Effector memory CD8-positive, alpha-beta T cell (primary cell): ENCODE data around the gene KCNQ1.

ENCODE experiments used
- ATAC-seq: fragments of 150-1000 bp; cut with Tn5 transposase; replicated peaks from 2 replicates; pipeline ENCODE4 v1.10.0; 2021; ENCODE audit warnings: mild to moderate bottlenecking, moderate library complexity
- DNase-seq, 3 experiments: peaks; one replicate each; pipeline ENCODE4 v3.0.0; 2021
- H3K27ac Mint-ChIP-seq, 2 donors: one replicate each; pipeline ENCODE4 v1.8.0; 2022; ENCODE audit warnings: mild to moderate bottlenecking in 2 of 2, mixed read lengths in 2 of 2, moderate library complexity in 2 of 2
- H3K27me3 Mint-ChIP-seq, 2 donors: one replicate each; pipeline ENCODE4 v1.8.0; 2022; ENCODE audit warnings: mixed read lengths in 2 of 2
- H3K36me3 Mint-ChIP-seq: one replicate; pipeline ENCODE4 v1.8.0; 2022; ENCODE audit warnings: mild to moderate bottlenecking, moderate library complexity, mixed read lengths; ENCODE audit not compliant: insufficient read depth
- H3K4me1 Mint-ChIP-seq, 2 donors: one replicate each; pipeline ENCODE4 v1.8.0; 2022; ENCODE audit warnings: low read depth in 2 of 2, mixed read lengths in 2 of 2
- H3K4me3 Mint-ChIP-seq, 2 donors: one replicate each; pipeline ENCODE4 v1.8.0; 2022; ENCODE audit warnings: mild to moderate bottlenecking in 2 of 2, mixed read lengths in 2 of 2, moderate library complexity in 2 of 2
- H3K9me3 Mint-ChIP-seq, 2 donors: one replicate each; pipeline ENCODE4 v1.8.0; 2022; ENCODE audit warnings: mixed read lengths in 2 of 2

Gene KCNQ1

DNA sequence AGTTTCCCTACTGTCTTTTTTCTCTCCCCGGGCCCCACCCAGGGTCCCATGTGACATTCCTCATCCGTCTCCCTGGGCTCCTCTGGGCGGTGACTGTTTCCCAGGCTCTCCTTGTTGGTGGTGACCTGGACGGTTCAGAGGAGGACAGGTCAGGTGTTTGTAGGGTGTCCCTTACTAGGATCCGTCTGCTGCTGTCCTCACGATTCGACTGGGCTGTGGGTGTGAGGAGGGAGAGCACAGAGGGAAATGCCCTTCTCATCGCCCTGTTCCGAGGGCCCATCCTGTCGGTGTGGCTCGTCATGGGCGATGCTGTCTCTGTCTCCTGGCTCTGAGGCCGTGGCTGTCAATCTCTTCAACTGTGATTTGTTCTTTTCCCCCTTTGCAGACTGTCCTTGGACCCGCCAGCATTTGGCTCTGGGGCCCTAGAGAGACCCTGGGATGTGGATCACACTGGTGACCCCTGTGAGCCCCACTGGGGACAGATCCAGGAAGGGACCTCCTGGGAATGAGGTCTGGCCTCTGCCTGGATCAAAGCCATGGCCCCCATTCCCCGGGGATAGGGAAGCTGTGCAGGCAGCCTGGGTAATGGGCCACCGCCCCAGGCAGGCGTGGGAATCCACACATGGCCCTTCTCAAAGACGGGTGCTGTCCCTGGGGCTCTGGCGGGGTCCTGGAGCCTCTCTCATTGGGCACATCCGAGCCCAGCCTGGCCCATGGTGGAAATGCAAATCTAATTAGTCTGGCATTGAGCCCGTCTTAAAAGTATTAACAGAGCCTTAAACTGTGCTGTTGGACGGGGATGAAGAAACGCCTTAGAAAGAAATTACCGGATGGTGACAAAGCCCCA is 301.8 kb downstream of the KCNQ1 start:
- no peak for ATAC-seq
- no peak overlapping the region for H3K4me3 Mint-ChIP-seq
- no peak overlapping the region for H3K27ac Mint-ChIP-seq
- no peaks in the 10 kb centered on the region for H3K9me3 Mint-ChIP-seq
- no peaks in the 10 kb centered on the region for H3K4me1 Mint-ChIP-seq
- DNase-seq = no peak
- peaks cover 3% of the 10 kb centered on the region for H3K36me3 Mint-ChIP-seq
- H3K27me3 Mint-ChIP-seq = peaks cover 10 to 30% of the 10 kb centered on the region in 2 donors

DNA sequence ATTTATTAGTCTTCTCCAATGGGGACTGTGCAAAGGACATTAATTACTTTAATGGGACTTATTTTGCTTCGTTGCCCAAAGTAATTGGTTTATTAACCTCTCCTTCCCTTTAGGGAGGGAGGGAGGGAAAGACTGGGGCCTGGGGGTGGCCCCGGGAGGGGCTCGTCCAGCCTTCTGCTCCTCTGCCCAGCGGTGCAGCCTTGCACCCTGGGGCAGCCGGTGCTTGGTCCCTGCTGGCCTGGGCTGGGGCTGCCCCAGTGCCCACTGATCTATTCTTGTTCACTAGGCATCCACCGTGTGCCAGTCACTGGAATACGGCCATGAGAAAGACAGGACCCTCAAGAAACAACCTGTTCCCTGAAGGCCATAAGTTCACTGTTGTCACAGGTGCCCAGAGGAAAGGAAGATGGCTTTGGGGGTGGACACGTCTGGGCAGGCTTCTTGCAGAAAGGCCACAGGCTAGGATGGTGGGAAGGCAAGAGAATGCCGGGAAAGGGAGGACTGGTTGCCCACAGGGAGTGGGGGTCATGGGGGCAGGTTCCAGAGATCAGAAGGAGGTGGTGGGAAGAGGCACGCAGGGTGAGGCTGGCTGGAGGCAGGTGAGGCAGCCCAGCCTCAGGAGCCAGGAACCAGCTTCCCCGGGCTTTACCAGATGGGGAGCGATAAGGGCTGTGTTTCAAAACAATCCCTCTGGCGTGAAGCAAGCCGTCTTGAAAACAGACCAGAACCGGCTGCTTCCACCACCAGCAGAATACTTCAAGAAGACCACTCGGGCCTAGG is 302.6 kb downstream of the KCNQ1 start:
- DNase-seq (no peak), ATAC-seq (no peak)
- Mint-ChIP-seq H3K36me3 (peaks cover 3% of the 10 kb centered on the region), H3K27ac (no peak overlapping the region), H3K4me3 (no peak overlapping the region), H3K27me3 (peaks cover 10 to 34% of the 10 kb centered on the region in 2 donors), H3K9me3 (no peaks in the 10 kb centered on the region), H3K4me1 (no peaks in the 10 kb centered on the region)

DNA sequence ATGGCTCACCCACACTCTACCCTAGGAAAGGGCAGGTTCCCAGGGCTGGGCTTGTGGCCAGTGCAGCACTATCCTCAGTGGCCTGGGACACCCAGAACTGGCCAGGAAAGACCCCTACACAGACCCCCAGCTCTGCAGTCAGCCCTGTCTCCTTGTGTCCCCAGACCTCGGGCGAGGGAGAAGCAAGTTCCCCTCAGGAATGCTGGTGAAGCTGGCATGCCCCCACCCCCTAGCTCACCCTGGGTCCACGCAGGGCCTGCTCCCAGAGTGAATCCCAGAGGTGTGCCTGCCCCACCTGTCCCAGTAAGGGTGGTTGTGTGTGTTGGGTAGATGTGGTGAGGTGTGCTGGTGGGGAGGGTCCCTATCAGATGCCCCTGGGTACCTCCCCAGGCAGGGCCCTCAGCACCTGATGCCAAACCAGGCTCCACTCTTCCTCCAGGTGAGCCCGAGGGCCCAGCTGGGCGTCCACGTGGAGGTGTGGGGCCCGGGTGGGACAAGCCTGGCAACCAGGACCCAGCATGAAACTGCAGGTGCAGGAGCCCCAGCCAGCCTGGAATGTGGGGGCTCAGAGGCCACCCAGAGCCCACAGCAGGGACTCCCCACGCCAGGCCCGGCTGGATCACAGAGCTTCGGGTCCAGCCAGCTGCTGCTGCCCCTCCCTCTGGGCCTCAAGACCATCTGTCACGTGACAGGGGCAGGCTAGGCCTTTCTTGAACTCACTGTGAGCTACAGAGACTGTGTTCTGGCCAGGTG is 303.4 kb downstream of the KCNQ1 start:
- Mint-ChIP-seq H3K27ac (no peak overlapping the region), H3K36me3 (peaks cover 3% of the 10 kb centered on the region), H3K27me3 (peaks cover 10 to 34% of the 10 kb centered on the region in 2 donors), H3K9me3 (no peaks in the 10 kb centered on the region), H3K4me3 (no peak overlapping the region), H3K4me1 (no peaks in the 10 kb centered on the region)
- no peak for DNase-seq
- no peak for ATAC-seq

DNA sequence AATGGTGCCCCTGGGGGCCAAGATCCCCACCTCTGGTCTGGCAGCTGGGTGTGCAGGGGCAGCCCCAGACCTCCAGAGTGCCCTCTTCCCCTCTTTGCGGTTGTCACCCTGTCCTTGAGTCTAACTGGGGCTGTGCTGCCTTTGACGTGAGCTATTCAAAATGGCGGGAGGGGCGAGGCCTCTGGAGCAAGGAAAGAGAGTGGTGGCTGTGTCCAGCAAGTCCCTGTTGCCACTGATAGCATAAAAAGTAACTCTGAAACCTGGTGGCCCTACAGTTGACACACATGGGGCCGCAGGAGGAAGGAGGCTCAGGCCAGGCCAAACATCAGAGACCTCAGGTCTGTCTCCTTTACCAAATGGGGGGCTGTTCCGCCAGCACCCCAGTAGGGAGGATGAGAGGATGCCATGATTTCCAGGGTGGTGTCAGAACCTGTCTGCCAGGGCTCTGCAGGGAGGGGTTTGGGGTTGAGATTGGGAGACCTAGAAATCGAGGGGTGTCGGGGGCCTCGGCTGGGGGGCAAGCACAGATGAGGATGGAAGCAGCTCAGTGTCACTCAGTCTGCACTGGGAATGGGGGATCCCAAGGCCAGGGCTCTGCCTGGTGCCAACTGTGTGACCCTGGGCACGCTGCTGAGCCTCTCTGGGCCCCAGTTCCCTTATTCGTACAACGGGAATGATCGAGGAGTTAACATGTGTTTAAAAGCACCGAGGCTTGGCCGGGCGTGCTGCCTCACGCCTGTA is 304.2 kb downstream of the KCNQ1 start:
- Mint-ChIP-seq H3K27ac (no peak overlapping the region), H3K4me3 (no peak overlapping the region), H3K4me1 (no peaks in the 10 kb centered on the region), H3K36me3 (peaks cover 3% of the 10 kb centered on the region), H3K9me3 (peaks cover 0 to 2% of the 10 kb centered on the region in 2 donors), H3K27me3 (peaks cover 10 to 37% of the 10 kb centered on the region in 2 donors)
- ATAC-seq (no peak), DNase-seq (no peak)

DNA sequence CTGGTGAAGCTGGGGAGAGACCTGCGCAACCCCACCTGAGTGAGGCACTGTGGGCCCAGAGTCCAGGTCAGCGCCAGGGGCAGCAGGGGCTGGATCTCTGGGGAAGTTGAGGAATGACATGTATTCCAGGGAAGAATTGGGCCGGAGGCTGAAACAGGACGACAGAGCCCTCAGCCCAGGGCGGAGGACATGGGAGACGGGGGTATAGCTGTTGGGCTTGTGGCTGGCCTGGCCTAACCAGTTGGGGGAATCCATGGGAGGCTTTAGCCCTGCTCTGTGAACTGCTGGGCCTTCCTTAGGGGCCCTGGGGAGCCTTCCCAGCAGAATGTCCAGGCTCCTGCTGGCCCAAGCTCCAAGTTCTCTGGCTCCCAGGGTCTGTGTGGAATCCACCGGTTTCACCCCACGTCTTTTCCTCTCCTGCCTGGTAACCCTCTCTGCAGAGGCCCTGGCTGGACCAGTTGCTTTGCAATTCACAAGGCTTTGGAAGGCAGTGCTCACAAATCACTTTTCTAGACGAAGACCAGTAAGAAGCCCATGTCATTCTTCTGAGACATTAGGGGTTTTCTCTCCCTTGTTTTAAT is 305.4 kb downstream of the KCNQ1 start:
- Mint-ChIP-seq H3K27ac (no peak overlapping the region), H3K4me3 (no peak overlapping the region), H3K36me3 (no peaks in the 10 kb centered on the region), H3K9me3 (peaks cover 0 to 5% of the 10 kb centered on the region in 2 donors), H3K27me3 (peaks cover 13 to 39% of the 10 kb centered on the region in 2 donors), H3K4me1 (no peaks in the 10 kb centered on the region)
- ATAC-seq = no peak
- DNase-seq = no peak

DNA sequence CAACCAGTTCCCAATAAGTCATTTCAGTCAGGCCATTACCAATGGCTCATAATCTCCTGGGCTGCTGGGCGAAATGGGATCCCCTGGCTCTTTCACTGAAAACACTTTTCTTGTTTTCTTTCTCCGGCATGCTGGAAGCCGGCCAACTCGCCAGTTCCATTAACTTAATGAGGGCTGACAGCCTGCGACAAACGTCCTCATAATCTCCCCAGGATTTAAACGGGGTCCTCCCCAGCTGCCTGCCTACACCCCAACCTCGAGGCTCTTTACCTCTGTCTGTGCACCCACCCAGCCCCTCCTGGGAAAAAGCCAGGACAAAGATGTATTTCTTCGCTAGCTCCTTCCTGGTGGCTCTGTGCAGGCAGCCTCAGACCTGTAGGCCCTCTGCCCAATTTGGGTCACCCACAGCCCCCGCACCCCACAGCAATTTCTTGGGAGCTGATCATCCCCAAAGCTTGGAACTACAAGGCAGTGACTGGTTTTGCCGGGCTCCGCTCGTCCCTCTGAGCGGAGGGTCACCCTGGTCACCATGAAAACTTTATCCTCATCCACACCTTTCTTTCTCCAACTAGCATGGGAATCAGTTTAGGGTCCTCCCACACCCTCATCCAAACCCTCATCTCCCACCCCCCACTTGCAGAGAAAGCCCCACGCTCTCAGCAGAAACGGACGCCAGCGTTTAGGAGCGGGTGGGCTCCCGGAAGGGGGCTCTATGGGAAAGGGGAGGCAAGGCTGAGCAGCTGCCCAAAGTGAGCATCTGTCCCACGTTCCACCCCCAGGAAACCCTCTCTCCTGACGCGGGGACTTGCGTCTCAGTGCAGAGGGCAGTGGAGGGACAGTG is 306.1 kb downstream of the KCNQ1 start:
- Mint-ChIP-seq H3K27me3 (peaks cover 16 to 39% of the 10 kb centered on the region in 2 donors), H3K27ac (no peak overlapping the region), H3K4me3 (no peak overlapping the region), H3K4me1 (no peaks in the 10 kb centered on the region), H3K36me3 (no peaks in the 10 kb centered on the region), H3K9me3 (peaks cover 0 to 5% of the 10 kb centered on the region in 2 donors)
- DNase-seq (no peak), ATAC-seq (no peak)

DNA sequence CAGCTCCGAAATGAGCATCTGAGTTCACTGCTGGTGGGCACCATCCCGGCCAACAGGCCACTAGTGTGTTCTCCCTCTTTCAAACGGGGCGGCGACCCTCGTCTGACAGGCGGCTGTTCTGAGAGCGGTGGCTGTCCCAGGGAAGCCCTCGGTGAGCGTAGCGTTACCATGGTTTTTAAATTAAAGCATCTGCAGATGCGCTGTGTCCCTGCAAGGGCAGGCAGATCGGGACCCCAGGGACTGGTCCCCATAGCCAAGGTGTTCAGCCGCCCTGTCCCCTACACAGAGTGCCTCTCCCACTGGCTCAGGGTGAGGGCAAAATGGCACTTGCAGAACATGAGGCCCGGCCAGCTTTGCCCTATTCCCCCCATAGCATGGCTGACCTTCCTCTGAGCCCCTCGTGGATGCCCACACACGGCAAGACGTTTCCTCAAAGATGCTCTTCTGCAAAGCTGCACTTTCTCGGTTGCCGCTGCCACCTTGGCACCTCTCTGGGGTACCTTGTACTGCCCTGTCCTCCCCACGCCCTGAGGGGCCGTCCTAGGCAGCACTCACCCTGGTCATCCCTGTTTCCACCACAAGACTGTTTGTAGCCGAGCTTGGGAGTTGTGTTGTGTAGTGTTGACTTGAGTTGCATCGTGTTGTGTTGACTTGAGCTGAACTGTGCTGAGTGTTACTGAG is 306.9 kb downstream of the KCNQ1 start:
- Mint-ChIP-seq H3K9me3 (peaks cover 0 to 5% of the 10 kb centered on the region in 2 donors), H3K4me3 (no peak overlapping the region), H3K27me3 (peaks cover 16 to 39% of the 10 kb centered on the region in 2 donors), H3K4me1 (no peaks in the 10 kb centered on the region), H3K36me3 (no peaks in the 10 kb centered on the region), H3K27ac (no peak overlapping the region)
- ATAC-seq (no peak), DNase-seq (no peak)

DNA sequence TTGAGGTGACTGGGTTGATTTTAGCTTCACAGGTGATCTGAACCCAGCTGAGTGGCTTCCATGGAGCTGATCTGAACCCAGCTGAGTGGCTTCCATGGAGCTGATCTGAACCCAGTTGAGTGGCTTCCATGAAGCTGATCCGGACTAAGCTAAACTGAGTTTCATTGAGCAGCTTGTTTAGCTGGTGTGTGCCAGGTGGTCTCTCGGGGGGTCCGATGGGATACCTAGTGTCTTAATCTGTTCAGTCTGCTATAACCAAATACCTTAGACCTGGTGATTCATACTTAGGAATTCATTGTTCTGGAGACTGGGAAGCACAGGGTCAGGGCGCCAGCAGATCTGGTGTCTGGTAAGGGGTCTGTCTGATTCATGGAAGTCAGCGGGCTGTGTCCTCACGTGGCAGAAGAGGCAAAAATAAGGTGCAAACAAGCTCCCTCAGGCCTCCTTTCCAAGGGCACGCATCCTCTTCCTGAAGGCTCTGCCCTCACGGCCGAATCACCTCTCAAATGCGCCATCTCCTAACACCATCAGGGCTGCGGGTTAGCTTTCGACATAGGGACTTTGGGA is 307.5 kb downstream of the KCNQ1 start:
- no peak overlapping the region for H3K27ac Mint-ChIP-seq

DNA sequence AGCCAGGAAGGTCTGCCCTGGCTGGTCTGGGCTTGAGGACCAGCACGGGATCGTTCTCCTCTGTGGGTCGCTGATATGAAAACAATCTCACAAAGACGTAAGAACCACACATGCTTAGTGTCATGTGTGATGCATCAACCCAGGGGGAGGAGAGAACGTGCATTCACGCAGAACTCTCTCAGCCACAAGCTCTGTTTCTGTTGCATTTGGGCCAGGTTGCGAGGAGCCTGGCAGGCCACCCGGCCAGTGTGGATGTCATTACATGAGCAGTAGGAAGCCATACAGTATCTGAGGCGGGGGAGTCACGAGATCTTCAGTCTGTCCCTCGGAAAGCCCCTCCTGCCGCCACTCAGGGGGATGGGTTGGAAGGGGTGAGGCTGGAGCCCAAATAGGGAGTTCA is 308.1 kb downstream of the KCNQ1 start:
- DNase-seq (no peak), ATAC-seq (no peak)
- H3K4me3 Mint-ChIP-seq = no peak overlapping the region
- H3K27ac Mint-ChIP-seq = no peak overlapping the region
- H3K9me3 Mint-ChIP-seq = peaks cover 0 to 5% of the 10 kb centered on the region in 2 donors
- H3K36me3 Mint-ChIP-seq = no peaks in the 10 kb centered on the region
- H3K4me1 Mint-ChIP-seq = no peaks in the 10 kb centered on the region
- peaks cover 11 to 30% of the 10 kb centered on the region in 2 donors for H3K27me3 Mint-ChIP-seq

More for the DNA sequence above, 307.5 kb downstream of the KCNQ1 start:
- Mint-ChIP-seq H3K4me1 (no peaks in the 10 kb centered on the region), H3K4me3 (no peak overlapping the region), H3K9me3 (peaks cover 0 to 5% of the 10 kb centered on the region in 2 donors), H3K36me3 (no peaks in the 10 kb centered on the region), H3K27me3 (peaks cover 15 to 37% of the 10 kb centered on the region in 2 donors)
- ATAC-seq = no peak
- DNase-seq = no peak

DNA sequence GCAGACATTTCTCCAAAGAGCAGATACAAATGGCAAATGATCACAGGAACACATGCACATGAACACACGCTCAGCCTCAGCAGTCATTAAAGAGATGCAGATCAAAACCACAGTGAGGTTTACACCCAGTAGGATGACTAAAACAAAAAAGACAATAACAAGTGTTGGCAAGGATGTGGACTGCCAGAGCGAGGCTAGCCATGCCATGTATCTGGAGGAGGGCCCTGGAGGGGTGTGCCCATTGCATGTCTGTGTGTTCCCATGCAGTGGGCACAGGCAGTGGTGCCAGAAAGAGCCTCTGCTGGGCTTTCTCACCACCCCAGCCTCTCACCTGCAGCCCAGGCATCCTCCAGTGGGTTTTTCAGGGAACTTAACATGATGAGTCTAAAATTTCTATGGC is 309.2 kb downstream of the KCNQ1 start:
- ATAC-seq = no peak
- Mint-ChIP-seq H3K36me3 (no peaks in the 10 kb centered on the region), H3K9me3 (peaks cover 0 to 5% of the 10 kb centered on the region in 2 donors), H3K27me3 (peaks cover 8 to 26% of the 10 kb centered on the region in 2 donors), H3K4me1 (no peaks in the 10 kb centered on the region), H3K27ac (no peak overlapping the region), H3K4me3 (no peak overlapping the region)
- no peak for DNase-seq

DNA sequence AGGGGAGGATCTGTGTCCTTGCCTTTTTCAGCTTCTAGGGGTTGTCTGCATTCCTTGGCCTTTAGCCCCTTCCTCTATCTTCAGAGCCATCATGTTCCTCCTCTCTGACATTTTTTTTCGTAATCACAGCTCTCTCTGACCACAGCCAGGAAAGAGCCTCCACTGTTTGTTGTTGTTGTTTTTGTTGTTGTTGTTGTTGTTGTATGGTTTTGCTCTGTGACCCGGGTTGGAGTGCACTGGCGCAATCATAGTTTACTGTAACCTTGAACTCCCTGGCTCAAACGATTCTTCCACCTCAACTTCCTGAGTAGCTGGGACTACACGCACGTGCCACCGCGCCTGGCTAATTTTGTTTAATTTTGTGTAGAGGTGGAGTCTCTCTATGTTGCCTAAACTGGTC is 310.3 kb downstream of the KCNQ1 start:
- Mint-ChIP-seq H3K4me3 (no peak overlapping the region), H3K36me3 (peaks cover 1% of the 10 kb centered on the region), H3K9me3 (peaks cover 0 to 5% of the 10 kb centered on the region in 2 donors), H3K27me3 (peaks cover 5 to 23% of the 10 kb centered on the region in 2 donors), H3K27ac (no peak overlapping the region), H3K4me1 (no peaks in the 10 kb centered on the region)
- ATAC-seq (no peak), DNase-seq (no peak)
